GM15510 (cell line): ENCODE measurements around the gene FAM170B.

Experiments used
- POLR2A ChIP-seq: IDR thresholded peaks from 3 replicates; pipeline ENCODE4 v1.6.1; 2011; ENCODE audit warnings: borderline replicate concordance; ENCODE audit not compliant: insufficient read length; ENCODE audit errors: extremely low read depth

Gene FAM170B

DNA sequence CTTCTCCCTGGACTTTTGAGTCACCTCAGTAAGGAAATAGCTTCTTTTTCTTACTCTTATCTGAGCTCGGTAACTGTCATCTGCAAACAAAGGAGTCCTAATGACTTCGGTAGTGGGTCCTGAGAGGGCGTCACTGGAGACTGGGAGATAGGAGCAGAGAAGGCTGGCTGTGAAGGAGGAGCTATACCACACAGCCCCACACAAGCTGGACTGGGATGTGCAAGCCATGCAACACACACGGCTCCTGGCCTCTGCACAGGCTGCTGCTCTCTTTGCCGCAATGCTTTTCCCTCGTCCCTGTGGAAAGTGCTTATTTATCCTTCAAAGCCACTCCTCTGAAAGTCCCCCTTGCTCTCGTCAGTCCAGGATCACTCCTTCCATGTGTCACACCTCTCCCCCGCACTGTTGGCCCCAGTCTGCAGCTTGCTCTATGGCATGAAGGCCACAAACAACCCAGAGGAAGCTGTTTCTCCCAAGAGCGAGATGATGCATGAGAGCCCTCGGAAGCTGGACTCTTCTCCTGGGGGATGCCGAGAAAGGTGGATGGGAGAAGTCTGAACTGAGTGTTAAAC lies 39.5 kb upstream of the FAM170B start:
- no peak for TF ChIP-seq POLR2A

GRCh38 chr10:49172777-49173132 lies 38.9 kb upstream of the FAM170B start:
- no peak for TF ChIP-seq POLR2A

- TF ChIP-seq POLR2A, result no peak
Observed at GRCh38 chr10:49172061-49172776, 38.4 kb upstream of the FAM170B start.

GRCh38 chr10:49171326-49172060 lies 37.7 kb upstream of the FAM170B start:
- no peak for TF ChIP-seq POLR2A

- TF ChIP-seq POLR2A, result no peak
Observed at GRCh38 chr10:49170632-49171325, 37.0 kb upstream of the FAM170B start.

DNA sequence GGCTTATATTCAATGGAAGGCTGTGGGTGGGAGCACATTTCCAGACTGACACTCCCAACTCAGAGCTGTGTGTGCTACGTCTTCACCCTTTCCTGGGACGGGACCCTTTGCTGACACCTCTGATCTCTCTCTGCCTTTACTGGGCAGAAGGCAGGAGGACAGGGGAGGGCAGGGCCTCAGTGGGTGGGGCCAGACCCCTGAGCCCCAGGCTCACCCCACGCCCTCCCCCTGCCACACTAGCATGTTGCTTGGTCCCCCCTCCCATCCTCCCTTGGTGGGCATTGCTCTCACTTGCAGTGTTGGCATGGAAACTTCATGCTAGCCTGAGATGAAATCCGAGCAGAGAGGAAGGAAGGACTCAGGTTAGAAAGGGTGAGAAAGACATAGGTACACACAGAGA lies 36.0 kb upstream of the FAM170B start:
- TF ChIP-seq POLR2A, result no peak

GRCh38 chr10:49168831-49169500 lies 35.1 kb upstream of the FAM170B start:
- no peak for TF ChIP-seq POLR2A

DNA sequence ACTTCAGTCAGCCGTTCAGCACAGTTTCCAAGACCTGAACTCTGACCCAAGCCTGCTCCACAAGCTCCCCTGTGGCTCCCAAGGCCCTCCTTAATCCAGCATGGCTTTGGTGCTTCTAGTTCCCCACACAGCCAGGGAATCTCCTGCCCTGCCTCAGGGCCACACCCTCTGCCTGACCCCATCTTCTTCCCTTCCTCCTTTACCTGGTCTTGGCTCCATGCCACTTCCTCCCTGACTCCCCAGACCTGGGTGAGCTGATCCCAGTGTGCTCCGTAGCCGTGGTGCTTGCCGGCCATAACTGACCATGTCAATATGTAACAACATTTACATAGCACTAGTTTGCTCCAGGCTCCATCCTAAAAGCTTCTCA lies 34.3 kb upstream of the FAM170B start:
- TF ChIP-seq POLR2A, result no peak

- TF ChIP-seq POLR2A, result no peak
Observed at GRCh38 chr10:49167425-49168170, 33.8 kb upstream of the FAM170B start.

DNA sequence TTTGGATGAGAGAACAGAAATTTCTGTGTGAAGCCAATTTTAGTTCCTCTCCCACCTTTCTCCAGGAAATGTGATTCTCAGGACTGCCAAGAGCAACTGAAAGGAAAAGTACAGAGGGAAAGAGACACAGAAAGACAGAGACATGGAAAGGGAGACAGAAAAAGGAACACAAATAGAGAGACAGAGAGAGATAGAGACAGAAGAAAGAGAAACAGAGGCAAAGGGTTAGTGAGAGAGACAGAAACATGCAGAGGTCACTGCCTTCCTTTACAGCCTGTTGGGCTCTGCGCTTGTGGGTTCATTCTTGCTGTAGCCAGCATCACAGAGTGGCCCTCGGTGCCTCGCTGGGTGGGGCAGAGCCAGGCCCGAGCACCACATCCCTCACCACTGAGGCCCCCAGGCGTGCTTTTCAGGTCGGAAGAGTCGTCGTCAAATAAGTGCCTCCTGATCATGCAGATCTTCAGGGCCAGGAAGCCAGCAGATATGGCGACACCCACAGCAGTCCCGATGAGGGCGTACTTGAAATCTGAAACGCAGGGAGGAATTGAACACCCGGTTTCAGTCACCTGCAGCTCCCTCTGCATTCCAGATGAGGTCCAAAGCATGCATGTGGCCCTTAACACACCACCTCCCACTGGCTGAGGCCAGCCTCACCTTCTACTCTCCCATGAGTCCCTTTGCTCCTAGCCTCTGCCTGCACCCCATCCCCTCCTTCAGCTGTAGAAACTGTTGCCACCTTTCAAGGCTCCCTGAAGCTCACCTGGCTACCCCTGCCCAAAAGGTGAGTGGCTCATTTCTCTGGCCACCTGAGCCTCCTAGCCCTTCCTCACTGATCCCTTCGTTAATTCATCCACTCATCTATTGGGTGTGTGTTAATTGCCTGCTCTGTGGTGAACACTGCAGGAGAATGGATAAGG lies 32.9 kb upstream of the FAM170B start:
- no peak for TF ChIP-seq POLR2A

DNA sequence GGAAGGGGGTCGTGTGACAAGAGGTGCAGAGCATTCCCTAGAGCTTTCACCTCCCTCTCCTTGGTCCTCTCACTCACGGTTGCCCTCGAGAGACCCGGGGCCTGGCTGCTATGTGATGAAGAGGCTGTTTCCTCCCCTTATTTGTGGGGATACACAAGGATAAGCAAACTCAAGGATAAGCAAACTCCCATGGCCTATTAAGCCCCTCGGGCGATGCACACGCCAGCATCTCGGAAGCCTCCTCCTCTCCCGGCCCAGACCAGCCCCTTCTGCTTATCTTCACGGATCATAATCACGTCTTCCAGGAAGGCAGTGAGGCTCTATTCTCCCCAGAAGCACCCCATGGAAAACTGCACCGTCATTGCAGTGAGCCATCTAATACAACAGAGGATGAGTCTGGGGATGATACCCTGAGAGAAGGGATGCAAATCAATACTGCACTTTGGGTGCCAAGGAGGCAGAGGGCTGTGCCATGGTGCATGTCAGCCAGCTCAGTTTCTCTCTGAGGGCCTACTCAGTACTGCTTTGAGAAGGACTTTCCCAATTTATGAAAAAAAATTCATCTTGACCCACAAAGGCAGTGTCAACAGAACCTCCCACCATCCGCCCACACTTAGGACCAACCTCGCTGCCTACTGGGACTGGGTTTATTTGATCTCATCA lies 32.1 kb upstream of the FAM170B start:
- TF ChIP-seq POLR2A, result no peak

DNA sequence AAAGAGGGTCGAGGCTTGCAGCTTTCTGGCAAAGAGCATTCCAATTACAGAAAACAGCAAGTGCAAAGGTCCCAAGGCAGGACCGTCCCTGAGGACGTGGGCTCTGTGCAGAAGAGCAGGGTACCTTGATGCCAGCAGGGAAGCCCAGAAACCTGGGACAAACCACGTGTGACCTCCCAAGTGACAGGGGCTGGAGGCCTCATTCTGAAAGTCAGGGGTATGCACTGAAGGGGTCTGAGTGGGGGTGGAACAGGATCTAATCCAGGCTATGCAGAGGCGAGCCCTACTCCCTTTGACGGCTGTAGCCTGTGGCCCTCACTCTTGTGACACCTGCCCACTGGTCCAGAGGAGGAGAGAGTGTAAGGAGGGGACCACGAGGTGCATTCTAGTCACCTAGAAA lies 31.4 kb upstream of the FAM170B start:
- no peak for TF ChIP-seq POLR2A
